Activated CD8-positive, alpha-beta memory T cell treated with anti-CD3 and anti-CD28 coated beads, Interleukin-2, amount 50 U/mL, for 24 hours (primary cell): ENCODE data around the gene HPSE.

Experiments used
- DNase-seq: peaks from one replicate; pipeline ENCODE4 v3.0.0-alpha.2; 2020; ENCODE audit errors: extremely low read depth

HPSE gene

DNA sequence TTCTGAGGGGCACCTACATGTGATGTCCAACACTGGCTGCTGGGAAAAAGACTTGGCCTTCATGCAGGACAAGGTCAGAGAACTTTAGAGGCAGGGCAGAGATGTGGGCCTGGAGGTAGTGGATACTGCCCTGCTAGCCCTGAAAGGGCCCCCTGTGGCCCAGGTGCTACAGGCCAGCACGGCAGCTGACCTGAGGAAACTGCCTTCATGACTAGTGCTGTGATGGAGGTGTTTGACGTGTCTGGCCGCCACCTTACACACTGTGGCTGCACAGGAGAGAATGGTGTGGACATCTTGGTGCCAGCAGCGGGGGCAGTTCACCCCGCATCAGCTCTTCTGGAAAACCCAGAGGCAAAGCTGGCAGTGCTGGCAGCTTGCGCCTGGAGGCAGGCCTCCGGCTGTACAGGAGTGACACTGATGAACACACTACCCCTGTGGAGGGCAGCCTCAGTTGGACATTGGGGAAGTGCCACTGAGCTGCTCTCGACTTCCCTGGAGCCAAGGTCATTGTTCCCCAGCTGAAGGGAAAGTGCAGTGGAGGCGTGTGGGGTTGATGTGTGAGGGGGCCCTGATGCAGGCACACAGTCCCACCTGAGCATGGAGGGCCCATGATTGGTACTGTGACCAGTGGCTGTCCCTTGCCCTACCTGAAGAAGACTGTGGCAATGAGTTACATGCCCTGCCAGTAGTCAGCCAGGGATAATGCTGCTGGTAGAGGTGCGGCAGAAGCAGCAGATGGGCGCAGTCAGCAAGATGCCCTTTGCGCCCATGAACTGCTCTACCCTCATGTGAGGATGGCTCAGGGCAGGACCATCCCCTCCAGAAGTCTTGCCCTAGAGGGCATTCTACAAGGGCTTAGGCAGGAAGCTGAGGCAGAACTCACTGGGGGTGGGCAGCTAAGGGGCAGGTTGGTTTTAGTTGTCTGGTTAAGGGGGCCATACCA lies 87.0 kb downstream of the HPSE start:
- DNase-seq: no peak
